Caco-2 (cell line): ENCODE data around the gene NFKBIA. TPM values are rescaled to one million over a fixed set of nuclear protein-coding genes. Genes with fewer than 3 reads are reported as not detected.
"Not testable (repeated sequence)": the region's sequence is repeated elsewhere in the genome, so short reads cannot be mapped to it uniquely, and the experiment has no call there.

Experiments
- BruUV-seq: library from RNA; stranded (reverse); fragments of 400-500 nt; replicated peaks from 2 replicates; lab custom pipeline; 2021; lab: Mats Ljungman, UMichigan
- CTCF ChIA-PET: fragments of 300-600 bp; sonication (Branson Sonifier 250); formaldehyde crosslinking; loops from one replicate; lab custom pipeline; 2022; ENCODE audit warnings: antibody characterized with exemption; lab: Charles Lee
- POLR2A ChIA-PET: fragments of 300-600 bp; sonication (Branson Sonifier 250); formaldehyde crosslinking; loops from one replicate; lab custom pipeline; 2022; ENCODE audit warnings: antibody characterized with exemption; lab: Charles Lee
- DNase-seq, 2 experiments: peaks; one replicate each; pipeline versions ENCODE4 v3.0.0 to v3.0.0-alpha.2; 2020 to 2022
- H3K27me3 ChIP-seq: replicated peaks from 2 replicates; pipeline ENCODE4 v1.6.0; 2011; ENCODE audit warnings: low read length; ENCODE audit not compliant: control insufficient read depth, insufficient read depth
- H3K36me3 ChIP-seq: 2 replicates; pipeline ENCODE4 v1.5.1; 2011; ENCODE audit warnings: low read length; ENCODE audit not compliant: control insufficient read depth, insufficient read depth
- H3K4me1 ChIP-seq: fragments of 250-450 bp; sonication (Bioruptor Pico); 2 replicates; pipeline ENCODE4 v1.5.1; 2020; ENCODE audit warnings: mild to moderate bottlenecking
- H3K4me3 ChIP-seq: 2 replicates; pipeline ENCODE4 v1.5.1; 2011; ENCODE audit warnings: low read depth, mild to moderate bottlenecking, control low read depth, low read length
- H3K9me3 ChIP-seq: fragments of 250-450 bp; sonication (Bioruptor Pico); 2 replicates; pipeline ENCODE4 v1.5.1; 2020; ENCODE audit warnings: mild to moderate bottlenecking, moderate library complexity
- H3K27ac Mint-ChIP-seq: one replicate; pipeline ENCODE4 v1.8.0; 2022; ENCODE audit warnings: mixed read lengths; ENCODE audit not compliant: unreplicated experiment
- H3K27me3 Mint-ChIP-seq: one replicate; pipeline ENCODE4 v1.8.0; 2022; ENCODE audit warnings: mixed read lengths; ENCODE audit not compliant: insufficient read depth, unreplicated experiment
- H3K36me3 Mint-ChIP-seq: one replicate; pipeline ENCODE4 v1.8.0; 2022; ENCODE audit warnings: mild to moderate bottlenecking, mixed read lengths; ENCODE audit not compliant: insufficient read depth, unreplicated experiment
- H3K4me1 Mint-ChIP-seq: one replicate; pipeline ENCODE4 v1.8.0; 2022; ENCODE audit warnings: low read depth, mixed read lengths; ENCODE audit not compliant: unreplicated experiment
- H3K4me3 Mint-ChIP-seq: one replicate; pipeline ENCODE4 v1.8.0; 2022; ENCODE audit warnings: mild to moderate bottlenecking, moderate library complexity, mixed read lengths; ENCODE audit not compliant: unreplicated experiment
- H3K9me3 Mint-ChIP-seq: one replicate; pipeline ENCODE4 v1.8.0; 2022; ENCODE audit warnings: mixed read lengths; ENCODE audit not compliant: unreplicated experiment
- CTCF ChIP-seq, 2 experiments: fragments of 200-600 bp in 1 of 2; IDR thresholded peaks; 1 replicate in 1 of 2; 2 replicates in 1 of 2; pipeline versions ENCODE4 v1.5.1 to v1.8.0; 2011 to 2022; ENCODE audit warnings: antibody characterized with exemption in 1 of 2, control low read depth in 1 of 2, inconsistent platforms in 1 of 2, low read depth in 1 of 2, low read length in 1 of 2, mild to moderate bottlenecking in 1 of 2, moderate library complexity in 1 of 2; ENCODE audit not compliant: insufficient read depth in 1 of 2, severe bottlenecking in 1 of 2, unreplicated experiment in 1 of 2
- intact Hi-C: fragments of 100-400 bp; cut with micrococcal nuclease; formaldehyde crosslinking; loops from one replicate; pipeline ENCODE4 v1.10.0; 2022; ENCODE audit not compliant: unreplicated experiment
- total RNA-seq: library from RNA; stranded (reverse); gene quantifications from 2 replicates; pipeline ENCODE4 v1.2.3, GENCODE V29; 2022

The NFKBIA gene
- total RNA-seq, 1 experiment from 2014 or later, result 33.4 TPM

GRCh38 chr14:35399083-35399937 is 5.2 kb downstream of the NFKBIA start:
- H3K27ac Mint-ChIP-seq, result peak overlapping the region; percentile 83
- peaks cover 34% of the 10 kb centered on the region for H3K4me1 ChIP-seq
- CTCF ChIA-PET, result no interaction called here

GRCh38 chr14:35398071-35398584 is 6.4 kb downstream of the NFKBIA start:
- no peak overlapping the region for H3K4me3 ChIP-seq
- CTCF ChIA-PET, result no interaction called here
- no peaks in the 10 kb centered on the region; the same call in 1 of the 2 replicates for H3K27me3 ChIP-seq
- H3K36me3 ChIP-seq, result peaks cover 3% of the 10 kb centered on the region; the same call in 1 of the 2 replicates
- H3K9me3 Mint-ChIP-seq, result no peaks in the 10 kb centered on the region
- DNase-seq, result no peak
- H3K36me3 Mint-ChIP-seq, result peaks cover 49% of the 10 kb centered on the region
- H3K27ac Mint-ChIP-seq, result peak overlapping the region; percentile 83
- H3K9me3 ChIP-seq, result no peaks in the 10 kb centered on the region
- peak overlapping the region; percentile 23 for H3K4me3 Mint-ChIP-seq
- intact Hi-C loops, result no loop called here
- no TSS peak for BruUV-seq
- peaks cover 14% of the 10 kb centered on the region for H3K4me1 Mint-ChIP-seq
- TF ChIP-seq CTCF (IDR thresholded peaks at IDR 0.05; ENCODE audit: insufficient read depth in 1 of 2, low read depth in 1 of 2, low read length in 1 of 2, severe bottlenecking in 1 of 2, unreplicated experiment in 1 of 2), result no peak
- H3K4me1 ChIP-seq, result peaks cover 28% of the 10 kb centered on the region
- POLR2A ChIA-PET, result interaction anchor here (0.6 kb wide), 1 partner anchor 1073 kb away, joined by 3 read pairs; no protein-coding TSS in a partner anchor
- H3K27me3 Mint-ChIP-seq, result no peaks in the 10 kb centered on the region

More at GRCh38 chr14:35399083-35399937, 5.2 kb downstream of the NFKBIA start:
- Histone ChIP-seq H3K9me3 (no peaks in the 10 kb centered on the region), H3K36me3 (peaks cover 3% of the 10 kb centered on the region; the same call in 1 of the 2 replicates), H3K27me3 (no peaks in the 10 kb centered on the region; the same call in 1 of the 2 replicates), H3K4me3 (no peak overlapping the region)
- intact Hi-C loops, result no loop called here
- Mint-ChIP-seq H3K9me3 (no peaks in the 10 kb centered on the region), H3K4me3 (no peak overlapping the region), H3K36me3 (peaks cover 61% of the 10 kb centered on the region), H3K4me1 (peaks cover 14% of the 10 kb centered on the region), H3K27me3 (no peaks in the 10 kb centered on the region)
- POLR2A ChIA-PET, result no interaction called here
- DNase-seq, result no peak
- TF ChIP-seq CTCF (IDR thresholded peaks at IDR 0.05; ENCODE audit: insufficient read depth in 1 of 2, low read depth in 1 of 2, low read length in 1 of 2, severe bottlenecking in 1 of 2, unreplicated experiment in 1 of 2), result no peak
- no TSS peak for BruUV-seq

- intact Hi-C loops, H3K27me3 ChIP-seq, H3K27ac Mint-ChIP-seq, POLR2A ChIA-PET, BruUV-seq, H3K4me3 Mint-ChIP-seq, H3K36me3 ChIP-seq, DNase-seq, H3K9me3 Mint-ChIP-seq, H3K9me3 ChIP-seq, CTCF ChIA-PET, H3K27me3 Mint-ChIP-seq, H3K4me3 ChIP-seq: not testable (repeated sequence)
- H3K36me3 Mint-ChIP-seq, result peaks cover 34% of the 10 kb centered on the region
- H3K4me1 ChIP-seq, result peaks cover 21% of the 10 kb centered on the region
- H3K4me1 Mint-ChIP-seq, result peaks cover 14% of the 10 kb centered on the region
Observed at GRCh38 chr14:35396610-35397009, 7.9 kb downstream of the NFKBIA start.
